HG02884 (cell line): ENCODE measurements around the gene ILKAP.

Experiments used
- ATAC-seq: cut with Tn5 transposase; IDR thresholded peaks from one replicate; pipeline ENCODE4 v1.9.1; 2021; ENCODE audit warnings: mild to moderate bottlenecking, moderate library complexity; ENCODE audit not compliant: unreplicated experiment

The ILKAP gene

GRCh38 chr2:238152771-238153688, 50.5 kb downstream of the ILKAP start:
- ATAC-seq: no peak

- no peak for ATAC-seq
Measured at GRCh38 chr2:238151628-238152235, 51.8 kb downstream of the ILKAP start.

GRCh38 chr2:238151205-238151604, 52.3 kb downstream of the ILKAP start:
- ATAC-seq: no peak

- no peak for ATAC-seq
Measured at GRCh38 chr2:238150686-238151085, 52.8 kb downstream of the ILKAP start.

- ATAC-seq: no peak
Measured at GRCh38 chr2:238149841-238150572, 53.5 kb downstream of the ILKAP start.

GRCh38 chr2:238148981-238149380, 54.5 kb downstream of the ILKAP start:
- ATAC-seq: no peak

GRCh38 chr2:238146884-238147544, 56.5 kb downstream of the ILKAP start:
- ATAC-seq: no peak

- ATAC-seq: no peak
Measured at GRCh38 chr2:238145851-238146250, 57.6 kb downstream of the ILKAP start.

GRCh38 chr2:238145046-238145445, 58.4 kb downstream of the ILKAP start:
- ATAC-seq: no peak

GRCh38 chr2:238144262-238144661, 59.2 kb downstream of the ILKAP start:
- ATAC-seq: no peak

GRCh38 chr2:238143239-238143951, 60.1 kb downstream of the ILKAP start:
- ATAC-seq: no peak

GRCh38 chr2:238142382-238143205, 60.9 kb downstream of the ILKAP start:
- ATAC-seq: no peak

- no peak for ATAC-seq
Measured at GRCh38 chr2:238141541-238142318, 61.8 kb downstream of the ILKAP start.

GRCh38 chr2:238140721-238141540, 62.6 kb downstream of the ILKAP start:
- ATAC-seq: no peak

GRCh38 chr2:238140040-238140439, 63.5 kb downstream of the ILKAP start:
- no peak for ATAC-seq

- no peak for ATAC-seq
Measured at GRCh38 chr2:238139196-238140039, 64.1 kb downstream of the ILKAP start.
